HEK293T (cell line): ENCODE data around the gene HSPBAP1.

Experiments
- CTCF ChIA-PET: fragments of 350-600 bp; formaldehyde crosslinking; extraction: SDS; loops from one replicate; lab custom pipeline; 2021; ENCODE audit warnings: antibody characterized with exemption, inconsistent platforms; lab: Yijun Ruan, JAX
- POLR2A ChIA-PET: fragments of 350-600 bp; formaldehyde crosslinking; extraction: SDS; loops from one replicate; lab custom pipeline; 2020; ENCODE audit warnings: antibody characterized with exemption, inconsistent platforms; lab: Yijun Ruan, JAX
- DNase-seq: peaks from one replicate; pipeline ENCODE4 v3.0.0; 2012; ENCODE audit warnings: mixed read lengths; ENCODE audit errors: extremely low spot score
- ARNT ChIP-seq: fragments of 450-650 bp; IDR thresholded peaks from 2 replicates; pipeline ENCODE4 v1.6.1; 2017; ENCODE audit warnings: mild to moderate bottlenecking
- BHLHE40 ChIP-seq: fragments of 450-650 bp; IDR thresholded peaks from 2 replicates; pipeline ENCODE4 v1.6.1; 2016; ENCODE audit warnings: mild to moderate bottlenecking, moderate library complexity, borderline replicate concordance
- CTBP1 ChIP-seq: fragments of 450-650 bp; IDR thresholded peaks from 2 replicates; pipeline ENCODE4 v1.6.1; 2016; ENCODE audit warnings: borderline replicate concordance
- ELF4 ChIP-seq: fragments of 450-650 bp; IDR thresholded peaks from 2 replicates; pipeline ENCODE4 v1.6.1; 2017; ENCODE audit warnings: antibody characterized with exemption
- FOXA1 ChIP-seq: fragments of 450-650 bp; IDR thresholded peaks from 2 replicates; pipeline ENCODE4 v1.6.1; 2016; ENCODE audit warnings: mild to moderate bottlenecking
- FOXK2 ChIP-seq: fragments of 450-650 bp; IDR thresholded peaks from 2 replicates; pipeline ENCODE4 v1.6.1; 2016; ENCODE audit warnings: mild to moderate bottlenecking
- FOXM1 ChIP-seq: fragments of 450-650 bp; IDR thresholded peaks from 2 replicates; pipeline ENCODE4 v1.6.1; 2017; ENCODE audit warnings: mild to moderate bottlenecking, borderline replicate concordance
- HDGF ChIP-seq: fragments of 450-650 bp; IDR thresholded peaks from 2 replicates; pipeline ENCODE4 v1.6.1; 2017; ENCODE audit warnings: antibody characterized with exemption, borderline replicate concordance
- L3MBTL2 ChIP-seq: fragments of 450-650 bp; conservative IDR thresholded peaks from 2 replicates; pipeline ENCODE4 v1.6.1; 2016; ENCODE audit warnings: mild to moderate bottlenecking
- LEF1 ChIP-seq: fragments of 450-650 bp; IDR thresholded peaks from 2 replicates; pipeline ENCODE4 v1.6.1; 2017; ENCODE audit warnings: mild to moderate bottlenecking, borderline replicate concordance
- NFRKB ChIP-seq: fragments of 450-650 bp; IDR thresholded peaks from 2 replicates; pipeline ENCODE4 v1.6.1; 2016; ENCODE audit warnings: mild to moderate bottlenecking, moderate library complexity
- PKNOX1 ChIP-seq: fragments of 450-650 bp; IDR thresholded peaks from 2 replicates; pipeline ENCODE4 v1.6.1; 2016
- SP1 ChIP-seq: fragments of 450-650 bp; IDR thresholded peaks from 2 replicates; pipeline ENCODE4 v1.6.1; 2017
- SUZ12 ChIP-seq: fragments of 450-650 bp; IDR thresholded peaks from 2 replicates; pipeline ENCODE4 v1.6.1; 2016; ENCODE audit warnings: mild to moderate bottlenecking
- TARDBP ChIP-seq: fragments of 450-650 bp; IDR thresholded peaks from 2 replicates; pipeline ENCODE4 v1.6.1; 2016
- ZNF384 ChIP-seq: fragments of 450-650 bp; IDR thresholded peaks from 2 replicates; pipeline ENCODE4 v1.6.1; 2016

Gene HSPBAP1

GRCh38 chr3:122690096-122690495 is 103.5 kb downstream of the HSPBAP1 start:
- TF ChIP-seq CTBP1 = no peak
- TF ChIP-seq ELF4 = no peak
- TF ChIP-seq BHLHE40 = no peak
- no peak for TF ChIP-seq PKNOX1
- no peak for TF ChIP-seq FOXA1
- TF ChIP-seq HDGF = no peak
- no peak for TF ChIP-seq LEF1
- TF ChIP-seq FOXM1 = no peak
- TF ChIP-seq ZNF384 = no peak
- TF ChIP-seq TARDBP = no peak
- TF ChIP-seq FOXK2 = no peak
- no peak for TF ChIP-seq ARNT
- no peak for TF ChIP-seq L3MBTL2
- no peak for TF ChIP-seq NFRKB
- TF ChIP-seq SP1 = no peak
- TF ChIP-seq SUZ12 = no peak
- ChIA-PET POLR2A (no interaction called here), CTCF (no interaction called here)
- DNase-seq = no peak
